NT2/D1 (cell line): ENCODE measurements around the gene HS3ST2.

ENCODE experiments used
- YY1 ChIP-seq: IDR thresholded peaks from 2 replicates; pipeline ENCODE4 v1.6.1; 2011; ENCODE audit not compliant: insufficient read length, insufficient read depth
- ZNF274 ChIP-seq: IDR thresholded peaks from 2 replicates; pipeline ENCODE4 v1.6.1; 2011; ENCODE audit warnings: mild to moderate bottlenecking, low read depth, low read length

DNA sequence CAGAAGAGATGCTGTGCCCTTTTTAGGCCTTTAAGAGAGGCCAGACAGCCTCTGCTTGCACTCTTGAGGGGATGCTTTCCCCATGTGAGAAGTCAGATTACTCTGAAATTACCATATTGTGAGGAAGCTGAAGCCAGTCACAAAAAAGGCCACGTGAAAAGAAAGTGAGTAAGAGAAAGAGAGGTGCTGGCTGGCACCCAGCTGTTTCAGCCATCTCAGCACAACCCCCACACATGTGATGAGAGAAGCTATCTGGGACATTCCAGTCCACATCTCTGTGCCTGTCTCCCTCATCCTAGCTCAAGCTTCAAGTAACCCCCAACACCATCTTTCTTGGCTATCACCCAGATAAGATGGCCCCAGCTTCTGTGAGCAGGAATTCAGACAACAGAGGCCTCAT, 131.4 kb downstream of the HS3ST2 start:
- TF ChIP-seq ZNF274 (no peak), YY1 (no peak)
